IPS-18a (cell line): ENCODE data around the gene CLDND1.

Experiments
- H3K27ac ChIP-seq: one replicate; pipeline ENCODE4 v1.5.1; 2013; ENCODE audit warnings: low read length
- H3K27me3 ChIP-seq: one replicate; pipeline ENCODE4 v1.6.1; 2013; ENCODE audit warnings: mild to moderate bottlenecking, low read length; ENCODE audit not compliant: control insufficient read depth, insufficient read depth
- H3K36me3 ChIP-seq: one replicate; pipeline ENCODE4 v1.6.1; 2013; ENCODE audit warnings: low read depth, low read length; ENCODE audit not compliant: control insufficient read depth
- H3K4me1 ChIP-seq: one replicate; pipeline ENCODE4 v1.6.1; 2013; ENCODE audit warnings: low read depth, low read length; ENCODE audit not compliant: control insufficient read depth
- H3K4me3 ChIP-seq: one replicate; pipeline ENCODE4 v1.5.1; 2013; ENCODE audit warnings: low read length
- H3K9ac ChIP-seq: one replicate; pipeline ENCODE4 v1.6.1; 2013; ENCODE audit warnings: mild to moderate bottlenecking, low read length, moderate library complexity
- H3K9me3 ChIP-seq: one replicate; pipeline ENCODE4 v1.6.1; 2013; ENCODE audit warnings: low read depth, low read length; ENCODE audit not compliant: control insufficient read depth

The CLDND1 gene

DNA sequence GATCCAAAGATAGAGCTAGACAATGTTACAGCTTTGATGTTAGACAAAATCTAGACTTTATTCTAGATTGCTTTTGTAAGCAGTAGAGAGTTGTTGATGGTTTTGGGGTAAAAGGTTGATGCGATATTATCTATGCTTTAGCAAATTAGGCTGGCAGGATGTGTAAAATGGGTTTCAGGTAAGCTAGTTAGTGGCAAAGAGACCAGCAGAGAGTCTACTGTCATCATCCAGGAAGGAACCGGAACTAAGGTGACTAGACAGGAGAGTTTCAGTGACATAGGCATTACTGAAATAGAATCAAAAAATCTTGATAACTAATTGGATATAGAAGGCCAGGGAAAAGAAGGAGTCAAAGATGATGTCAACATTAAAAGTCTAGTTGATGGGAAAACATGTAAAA lies 14.1 kb downstream of the CLDND1 start:
- H3K27ac ChIP-seq: no peak overlapping the region
- H3K4me1 ChIP-seq: no peaks in the 10 kb centered on the region

DNA sequence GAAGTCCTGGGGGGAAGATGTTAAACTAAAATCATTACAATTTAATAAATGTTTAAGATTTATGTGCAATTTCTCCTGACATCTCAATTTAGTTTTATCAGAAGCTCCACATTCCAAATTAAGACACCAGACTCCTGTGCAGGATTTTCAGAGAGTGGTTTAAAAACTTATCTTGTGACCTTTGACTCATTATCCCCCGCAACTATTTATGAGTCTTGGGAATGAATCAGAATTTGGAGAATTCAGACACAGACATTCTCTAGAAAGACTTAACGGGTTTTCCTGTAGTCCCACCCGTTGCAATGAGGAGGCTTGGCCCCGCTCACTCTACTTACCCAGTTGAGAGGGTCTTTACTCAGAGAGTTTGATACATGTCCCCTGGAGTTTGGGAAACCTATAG lies 18.2 kb downstream of the CLDND1 start:
- H3K4me1 ChIP-seq: no peaks in the 10 kb centered on the region

More for the DNA sequence above, 14.1 kb downstream of the CLDND1 start:
- Histone ChIP-seq H3K27me3 (no peaks in the 10 kb centered on the region), H3K36me3 (no peaks in the 10 kb centered on the region), H3K9ac (no peak overlapping the region), H3K9me3 (no peaks in the 10 kb centered on the region), H3K4me3 (no peak overlapping the region)

DNA sequence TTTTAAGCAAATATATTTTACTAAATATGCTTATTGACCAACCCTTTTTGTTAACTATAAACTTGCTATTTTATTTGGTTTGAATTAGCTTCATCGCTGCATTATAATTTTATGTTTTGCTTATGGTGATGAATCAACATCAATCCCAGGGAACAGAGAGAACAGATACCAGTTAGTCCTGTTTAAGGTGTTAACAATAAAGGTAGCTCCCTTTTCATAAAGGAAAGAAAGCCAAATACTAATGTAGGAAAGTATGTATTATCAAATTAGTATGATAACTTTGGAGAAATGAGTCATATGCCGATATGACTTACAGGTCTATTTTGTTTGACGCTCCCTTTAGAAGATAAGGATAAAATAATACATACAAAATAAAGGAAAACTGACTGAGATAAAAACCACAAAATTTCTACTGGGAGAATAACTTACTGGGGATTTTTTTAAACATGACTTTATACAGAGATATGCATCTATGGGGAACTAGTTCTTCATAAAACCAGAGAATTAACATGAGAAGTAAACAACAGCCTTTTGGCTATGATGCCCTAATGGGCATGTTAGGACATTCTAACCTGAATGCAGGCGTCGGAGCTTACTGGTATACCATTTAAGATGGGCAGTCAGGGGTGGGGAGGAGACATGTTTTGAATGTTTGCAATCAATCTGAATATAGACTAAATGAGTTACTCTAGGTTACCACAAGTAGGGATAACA lies 20.7 kb downstream of the CLDND1 start:
- H3K9me3 ChIP-seq: no peaks in the 10 kb centered on the region
- no peak overlapping the region for H3K27ac ChIP-seq
- H3K36me3 ChIP-seq: no peaks in the 10 kb centered on the region
- H3K9ac ChIP-seq: no peak overlapping the region
- no peaks in the 10 kb centered on the region for H3K27me3 ChIP-seq
- H3K4me1 ChIP-seq: no peaks in the 10 kb centered on the region
- H3K4me3 ChIP-seq: no peak overlapping the region

More for the DNA sequence above, 18.2 kb downstream of the CLDND1 start:
- Histone ChIP-seq H3K36me3 (no peaks in the 10 kb centered on the region), H3K27me3 (no peaks in the 10 kb centered on the region), H3K27ac (no peak overlapping the region), H3K9ac (no peak overlapping the region), H3K4me3 (no peak overlapping the region), H3K9me3 (no peaks in the 10 kb centered on the region)

DNA sequence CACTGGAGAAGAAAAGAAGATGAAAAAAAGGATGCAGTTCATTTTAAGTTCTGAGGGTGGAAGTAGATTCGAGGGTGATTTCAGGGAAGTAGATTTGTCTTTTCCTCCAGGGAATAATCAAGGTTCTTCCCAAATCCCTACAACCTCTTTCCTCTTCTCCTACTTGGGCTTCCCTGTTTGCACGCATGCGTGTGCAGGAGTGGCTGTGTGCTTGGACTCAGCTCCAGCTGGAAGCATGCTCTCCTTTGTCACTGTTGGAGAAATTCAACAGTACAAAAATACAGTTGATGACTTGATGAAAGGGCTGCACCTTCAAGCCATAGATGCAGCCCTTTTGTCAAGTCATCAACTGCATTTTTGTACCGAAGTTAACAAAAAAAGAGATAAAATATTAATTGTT lies 21.4 kb downstream of the CLDND1 start:
- no peak overlapping the region for H3K27ac ChIP-seq
- H3K36me3 ChIP-seq: no peaks in the 10 kb centered on the region
- H3K4me1 ChIP-seq: no peaks in the 10 kb centered on the region
- H3K27me3 ChIP-seq: no peaks in the 10 kb centered on the region
- no peak overlapping the region for H3K9ac ChIP-seq
- no peak overlapping the region for H3K4me3 ChIP-seq
- H3K9me3 ChIP-seq: no peaks in the 10 kb centered on the region

DNA sequence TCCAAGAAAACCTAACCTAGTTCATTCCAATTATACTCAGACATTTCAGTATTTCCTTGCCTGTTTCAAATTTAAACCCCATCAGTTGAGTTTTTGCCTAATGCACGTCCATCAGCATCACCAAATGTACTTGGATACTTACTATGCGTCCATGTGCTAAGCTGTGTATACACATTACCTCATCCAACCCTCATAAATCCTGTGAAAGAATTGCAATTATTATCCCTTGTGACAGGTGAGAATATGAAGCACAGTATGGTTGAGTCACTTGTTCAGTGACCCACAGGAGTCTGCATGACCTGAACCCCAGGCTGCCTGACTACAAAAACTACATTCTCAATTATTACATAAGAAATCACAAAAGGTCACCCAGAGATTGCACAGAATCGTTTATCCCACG lies 22.7 kb downstream of the CLDND1 start:
- H3K9ac ChIP-seq: no peak overlapping the region
- no peaks in the 10 kb centered on the region for H3K9me3 ChIP-seq
- no peaks in the 10 kb centered on the region for H3K36me3 ChIP-seq
- H3K4me1 ChIP-seq: no peaks in the 10 kb centered on the region
- H3K27me3 ChIP-seq: no peaks in the 10 kb centered on the region
- no peak overlapping the region for H3K27ac ChIP-seq
- no peak overlapping the region for H3K4me3 ChIP-seq

DNA sequence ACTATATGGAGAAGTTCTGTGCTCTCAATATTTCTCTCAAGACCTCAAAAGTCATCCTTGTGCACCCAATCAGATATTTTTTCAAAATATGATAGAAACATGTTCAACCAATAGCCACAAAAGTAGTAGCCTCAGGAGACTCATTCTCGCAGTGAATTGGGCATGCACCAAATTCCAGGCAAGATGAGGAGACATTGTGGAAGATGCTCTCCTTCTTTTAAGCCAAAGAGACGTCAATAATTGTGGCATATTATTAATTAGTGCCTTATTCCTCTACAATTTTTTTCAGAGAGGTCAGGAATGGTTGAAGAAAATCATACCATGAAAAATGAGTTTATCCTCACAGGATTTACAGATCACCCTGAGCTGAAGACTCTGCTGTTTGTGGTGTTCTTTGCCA lies 25.3 kb downstream of the CLDND1 start, which contains the start of gene OR5K2:
Gene OR5K2 (plus strand): TSS at position 301 of the 400 bp plus-strand sequence. CDS start 0 bp downstream, at position 301.
- H3K9me3 ChIP-seq: no peaks in the 10 kb centered on the region
- no peaks in the 10 kb centered on the region for H3K4me1 ChIP-seq
- H3K9ac ChIP-seq: no peak within 1 kb of the TSS
- H3K4me3 ChIP-seq: no peak within 1 kb of the TSS
- no peaks in the 10 kb centered on the region for H3K36me3 ChIP-seq
- no peak within 1 kb of the TSS for H3K27ac ChIP-seq
- no peaks in the 10 kb centered on the region for H3K27me3 ChIP-seq

DNA sequence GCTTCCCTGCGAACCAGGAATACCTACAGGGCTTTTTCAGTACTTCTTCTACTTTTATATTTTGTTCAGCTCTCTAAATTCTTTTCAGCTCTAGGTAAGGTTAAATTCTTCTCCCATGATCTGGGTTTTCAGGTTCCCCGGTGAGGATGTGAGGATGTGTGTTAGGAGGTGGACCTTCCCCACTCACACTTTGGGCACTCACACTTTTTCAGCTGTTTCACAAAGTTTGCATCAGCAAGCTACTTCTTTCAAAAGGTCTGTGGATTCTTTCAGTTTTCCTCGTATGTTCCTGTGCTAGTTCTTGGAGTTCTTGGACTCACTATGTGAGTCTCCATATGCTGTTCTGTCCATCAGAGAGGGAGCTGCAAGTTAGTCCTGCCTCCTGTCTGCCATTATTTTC lies 39.1 kb downstream of the CLDND1 start:
- Histone ChIP-seq H3K4me1 (no peaks in the 10 kb centered on the region), H3K27ac (no peak overlapping the region), H3K9ac (no peak overlapping the region), H3K9me3 (peaks cover 3% of the 10 kb centered on the region), H3K4me3 (no peak overlapping the region), H3K27me3 (no peaks in the 10 kb centered on the region), H3K36me3 (no peaks in the 10 kb centered on the region)

DNA sequence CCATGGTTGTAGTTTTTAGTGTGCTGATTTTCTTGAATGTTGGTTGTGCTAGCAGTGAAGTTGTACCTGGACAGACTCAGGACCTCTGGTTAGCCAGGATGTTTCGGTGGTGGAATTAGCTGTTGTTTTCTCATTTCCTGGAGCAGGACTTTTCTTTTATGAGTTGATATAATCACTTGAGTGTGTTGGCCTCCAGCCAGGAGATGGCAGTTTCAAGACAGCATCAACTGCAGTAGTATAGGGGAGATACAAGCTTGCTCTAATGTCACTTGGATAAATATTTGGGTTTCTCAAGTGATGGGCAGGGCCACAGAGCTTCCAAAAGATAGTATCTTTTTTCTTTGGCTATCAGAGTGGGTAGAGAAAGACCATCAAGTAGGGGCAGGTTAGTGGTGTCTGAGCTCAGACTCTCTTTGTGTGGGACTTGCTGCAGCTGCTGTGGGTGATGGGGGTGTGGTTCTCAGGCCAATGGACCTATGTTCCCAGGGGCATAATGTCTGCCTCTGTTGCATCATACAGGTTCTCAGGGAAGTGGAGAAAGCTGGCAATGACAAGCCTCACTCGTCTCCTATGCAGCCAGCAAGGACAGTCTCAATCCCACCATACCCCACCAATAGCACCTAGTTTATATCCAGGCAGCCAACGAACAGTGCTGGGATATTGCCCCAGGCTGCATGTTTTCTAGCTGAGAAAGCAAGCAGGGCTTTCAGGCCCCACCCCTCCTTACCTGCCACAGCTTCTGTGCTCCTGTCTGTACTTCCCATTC lies 39.8 kb downstream of the CLDND1 start:
- Histone ChIP-seq H3K4me3 (no peak overlapping the region), H3K4me1 (no peaks in the 10 kb centered on the region), H3K27me3 (no peaks in the 10 kb centered on the region), H3K27ac (no peak overlapping the region), H3K36me3 (no peaks in the 10 kb centered on the region), H3K9ac (no peak overlapping the region), H3K9me3 (no peaks in the 10 kb centered on the region)
